Measurements from ENCODE around the gene SDHC. TPM values are rescaled to one million over a fixed set of nuclear protein-coding genes. Genes with fewer than 3 reads are reported as not detected.

SDHC gene
- total RNA-seq, 1 donor from 2014 or later = 158 TPM

GRCh38 chr1:161374373-161374772 is 60.2 kb downstream of the SDHC start:
- DNase-seq (no peak), ATAC-seq (no peak)
- Histone ChIP-seq H3K9me3 (no peaks in the 10 kb centered on the region), H3K4me3 (no peak overlapping the region), H3K4me1 (no peaks in the 10 kb centered on the region), H3K36me3 (no peaks in the 10 kb centered on the region), H3K27me3 (no peaks in the 10 kb centered on the region), H3K27ac (no peak overlapping the region)
- peak; percentile 12 for TF ChIP-seq CTCF (IDR thresholded peaks at IDR 0.05)
- intact Hi-C loops (cut with DNase I) = no loop called here

- intact Hi-C loops (cut with DNase I) = no loop called here
- Histone ChIP-seq H3K9me3 (no peaks in the 10 kb centered on the region), H3K4me3 (no peak overlapping the region), H3K36me3 (no peaks in the 10 kb centered on the region), H3K4me1 (peaks cover 5% of the 10 kb centered on the region), H3K27ac (no peak overlapping the region), H3K27me3 (no peaks in the 10 kb centered on the region)
- no peak for DNase-seq
- no peak for ATAC-seq
- TF ChIP-seq CTCF (IDR thresholded peaks at IDR 0.05) = no peak
Measured at GRCh38 chr1:161378014-161378413, 63.8 kb downstream of the SDHC start.

GRCh38 chr1:161379071-161379470 is 64.9 kb downstream of the SDHC start:
- ATAC-seq (no peak), DNase-seq (no peak)
- Histone ChIP-seq H3K36me3 (no peaks in the 10 kb centered on the region), H3K4me3 (no peak overlapping the region), H3K4me1 (peaks cover 5% of the 10 kb centered on the region), H3K27ac (no peak overlapping the region), H3K9me3 (no peaks in the 10 kb centered on the region), H3K27me3 (no peaks in the 10 kb centered on the region)
- no peak for TF ChIP-seq CTCF (IDR thresholded peaks at IDR 0.05)
- intact Hi-C loops (cut with DNase I) = no loop called here

GRCh38 chr1:161381707-161382106 is 67.5 kb downstream of the SDHC start:
- intact Hi-C loops (cut with DNase I) = loop anchor here (10.0 kb wide), 1 partner anchor 157 kb away; the partner anchor contains the start of genes APOA2 and TOMM40L

GRCh38 chr1:161382214-161383019 is 68.2 kb downstream of the SDHC start:
- TF ChIP-seq CTCF (IDR thresholded peaks at IDR 0.05) = peak; percentile 73
- no peaks in the 10 kb centered on the region for H3K9me3 ChIP-seq
- ATAC-seq (peak; percentile 92), DNase-seq (no peak)
- intact Hi-C loops (cut with DNase I) = loop anchor here (10.0 kb wide), 1 partner anchor 158 kb away; the partner anchor contains the start of genes APOA2 and TOMM40L
- H3K4me1 ChIP-seq = peaks cover 5% of the 10 kb centered on the region
- no peak overlapping the region for H3K4me3 ChIP-seq
- H3K27me3 ChIP-seq = no peaks in the 10 kb centered on the region
- no peaks in the 10 kb centered on the region for H3K36me3 ChIP-seq
- no peak overlapping the region for H3K27ac ChIP-seq

More at GRCh38 chr1:161381707-161382106, 67.5 kb downstream of the SDHC start:
- no peak overlapping the region for H3K4me3 ChIP-seq
- TF ChIP-seq CTCF (IDR thresholded peaks at IDR 0.05) = no peak
- H3K27ac ChIP-seq = no peak overlapping the region
- H3K36me3 ChIP-seq = no peaks in the 10 kb centered on the region
- no peaks in the 10 kb centered on the region for H3K9me3 ChIP-seq
- DNase-seq (no peak), ATAC-seq (no peak)
- no peaks in the 10 kb centered on the region for H3K27me3 ChIP-seq
- H3K4me1 ChIP-seq = peaks cover 5% of the 10 kb centered on the region

Measured in upper lobe of right lung (tissue), 1 donor.